Fibroblast of skin of left biceps (primary cell): Measurements from ENCODE around the gene TPCN1.
"Not testable (repeated sequence)": the region's sequence is repeated elsewhere in the genome, so short reads cannot be mapped to it uniquely, and the experiment has no call there.

Experiments used
- DNase-seq, 2 experiments: peaks; one replicate each; pipeline ENCODE4 v3.0.0-alpha.2; 2013; ENCODE audit warnings: low read depth in 2 of 2

Gene TPCN1

DNA sequence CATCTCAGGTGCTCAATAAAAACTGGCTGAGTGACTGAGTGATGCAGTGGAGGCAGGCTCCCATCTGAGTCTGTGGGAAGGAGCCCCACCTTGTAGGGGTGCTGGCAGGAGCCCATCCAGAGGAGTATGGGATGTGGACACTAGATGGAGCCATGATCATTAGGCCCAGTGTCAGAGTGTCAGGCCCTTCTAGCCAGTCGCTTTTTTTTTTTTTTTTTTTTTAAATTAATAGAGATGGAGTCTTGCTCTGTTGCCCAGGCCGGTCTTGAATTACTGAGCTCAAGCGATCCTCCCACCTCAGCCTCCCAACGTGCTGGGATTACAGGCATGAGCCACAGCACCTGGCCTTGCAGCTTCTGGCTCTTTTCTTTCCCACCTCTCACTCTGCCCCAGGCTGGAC lies 24.3 kb upstream of the TPCN1 start:
- no peak for DNase-seq

DNA sequence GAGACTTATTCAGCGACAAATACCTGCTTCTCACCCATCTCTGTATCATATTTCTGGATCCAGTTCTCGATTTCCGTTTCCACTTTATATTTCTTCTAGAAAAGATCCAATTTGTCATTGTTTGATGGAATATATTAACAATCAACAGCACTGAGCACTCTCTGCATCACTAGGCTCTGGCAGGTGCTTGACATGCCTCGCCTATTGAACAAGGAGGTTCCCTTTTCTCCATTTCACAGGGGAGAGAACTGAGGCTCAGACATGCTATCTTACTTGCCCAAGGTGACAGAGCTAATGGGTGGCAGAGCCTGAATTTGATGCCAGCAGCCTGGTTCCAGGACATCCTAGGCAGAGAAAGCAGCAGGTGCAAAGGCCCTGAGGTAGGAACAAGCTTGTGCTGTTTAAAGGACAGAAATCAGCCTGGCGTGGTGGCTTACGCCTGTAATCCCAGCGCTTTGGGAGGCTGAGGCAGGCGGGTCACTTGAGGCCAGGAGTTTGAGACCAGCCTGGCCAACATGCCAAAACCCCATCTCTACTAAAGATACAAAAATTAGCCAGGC lies 23.7 kb upstream of the TPCN1 start:
- no peak for DNase-seq

DNA sequence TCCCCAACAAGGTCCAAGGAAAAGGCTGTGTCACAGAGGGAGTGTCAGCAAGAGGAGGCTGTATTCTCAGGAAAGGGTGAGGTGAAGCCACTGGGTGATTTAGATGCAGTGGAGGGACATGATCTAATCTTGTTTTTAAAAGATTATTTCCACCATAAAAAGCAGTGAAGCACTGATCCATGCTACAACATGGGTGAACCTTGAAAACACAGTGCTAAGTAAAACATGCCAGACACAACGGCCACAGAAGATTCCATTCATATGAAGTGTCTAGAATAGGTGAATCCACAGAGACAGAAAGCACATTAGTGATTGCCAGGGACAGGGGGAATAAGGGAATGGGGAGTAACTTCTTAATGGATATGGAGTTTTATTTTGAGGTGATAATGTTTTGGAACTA lies 23.0 kb upstream of the TPCN1 start:
- no peak for DNase-seq

DNA sequence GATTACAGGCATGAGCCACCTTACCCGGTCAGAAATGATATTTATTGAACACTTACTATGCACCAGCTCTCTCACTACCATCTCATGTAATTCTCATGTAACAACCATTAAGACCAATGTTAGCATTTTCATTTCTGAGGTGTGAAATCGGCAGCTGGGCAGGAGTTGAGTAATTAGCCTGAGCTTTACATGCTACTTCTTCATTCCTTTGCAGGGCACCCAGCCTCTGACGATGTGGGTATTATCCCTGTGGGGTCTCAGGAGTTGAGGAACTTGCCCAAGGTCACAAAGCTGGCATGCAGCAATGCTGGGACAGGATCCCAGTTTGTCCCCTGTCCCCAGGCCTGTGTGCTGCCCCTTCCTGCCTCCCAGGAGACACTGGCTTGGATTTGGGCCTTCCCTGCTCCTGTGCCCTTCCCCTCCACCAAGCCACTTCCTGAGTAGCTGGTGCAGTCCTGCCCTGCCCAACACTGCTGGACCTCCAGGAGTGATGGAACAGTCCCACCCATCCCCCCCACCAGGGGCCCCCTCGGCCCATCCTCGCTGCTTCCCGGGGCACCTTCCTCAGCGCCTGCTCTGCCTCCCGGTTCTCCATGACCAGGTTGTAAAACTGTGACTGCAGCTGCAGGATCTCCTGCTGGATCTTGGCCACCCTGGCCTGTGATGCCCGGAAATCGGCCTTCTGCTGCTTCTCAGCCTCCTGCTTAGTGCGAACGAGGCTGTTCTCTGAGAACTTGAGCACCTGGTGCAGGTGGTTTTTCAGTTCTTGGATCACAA lies 21.1 kb upstream of the TPCN1 start:
- no peak for DNase-seq

DNA sequence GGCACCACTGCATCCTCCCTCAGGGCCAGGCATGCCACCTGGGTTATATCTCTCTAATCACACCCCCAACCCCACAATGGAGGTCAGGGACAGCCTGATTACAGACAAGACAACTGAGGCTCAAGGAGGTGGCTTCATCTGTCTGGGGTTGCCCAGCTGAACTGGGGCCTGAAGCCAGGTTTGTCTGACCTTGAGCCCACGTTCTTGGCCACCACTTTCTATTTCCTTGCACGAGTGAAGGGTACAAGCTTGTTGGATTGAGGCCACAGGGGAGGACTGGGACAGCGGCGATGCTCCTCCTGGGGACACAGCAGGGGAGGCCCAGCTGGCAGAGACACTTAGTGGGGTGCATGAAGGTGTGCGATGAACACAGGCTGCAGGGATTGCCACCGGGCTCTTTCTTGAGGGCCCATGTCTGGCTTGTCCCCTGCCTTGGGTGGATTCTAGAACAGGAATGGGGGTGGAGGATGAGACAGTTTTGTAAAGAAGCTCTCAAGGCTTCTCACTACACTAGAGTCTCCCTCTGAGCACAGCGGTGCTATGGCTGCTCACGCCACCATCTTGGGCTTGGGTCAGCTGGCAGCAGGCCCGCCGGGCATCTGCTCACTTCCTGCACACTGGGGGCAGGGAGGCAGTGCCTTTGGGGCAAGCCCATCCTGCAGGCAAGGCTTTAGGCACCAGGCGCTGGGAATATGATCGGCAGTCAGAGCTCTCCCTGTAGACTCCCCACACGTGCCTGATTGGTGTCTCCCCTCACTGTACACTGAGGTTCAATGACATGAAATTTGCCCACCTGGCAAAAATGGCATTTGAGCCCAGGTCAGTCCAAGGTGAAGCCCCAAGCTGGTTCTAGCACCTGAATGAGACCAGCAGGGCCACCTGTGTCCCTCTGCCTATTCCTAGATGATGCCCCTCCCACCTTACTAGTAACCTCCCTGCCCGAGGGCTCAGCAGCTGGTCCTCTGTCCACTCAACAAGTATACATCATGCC lies 19.8 kb upstream of the TPCN1 start:
- DNase-seq: no peak

DNA sequence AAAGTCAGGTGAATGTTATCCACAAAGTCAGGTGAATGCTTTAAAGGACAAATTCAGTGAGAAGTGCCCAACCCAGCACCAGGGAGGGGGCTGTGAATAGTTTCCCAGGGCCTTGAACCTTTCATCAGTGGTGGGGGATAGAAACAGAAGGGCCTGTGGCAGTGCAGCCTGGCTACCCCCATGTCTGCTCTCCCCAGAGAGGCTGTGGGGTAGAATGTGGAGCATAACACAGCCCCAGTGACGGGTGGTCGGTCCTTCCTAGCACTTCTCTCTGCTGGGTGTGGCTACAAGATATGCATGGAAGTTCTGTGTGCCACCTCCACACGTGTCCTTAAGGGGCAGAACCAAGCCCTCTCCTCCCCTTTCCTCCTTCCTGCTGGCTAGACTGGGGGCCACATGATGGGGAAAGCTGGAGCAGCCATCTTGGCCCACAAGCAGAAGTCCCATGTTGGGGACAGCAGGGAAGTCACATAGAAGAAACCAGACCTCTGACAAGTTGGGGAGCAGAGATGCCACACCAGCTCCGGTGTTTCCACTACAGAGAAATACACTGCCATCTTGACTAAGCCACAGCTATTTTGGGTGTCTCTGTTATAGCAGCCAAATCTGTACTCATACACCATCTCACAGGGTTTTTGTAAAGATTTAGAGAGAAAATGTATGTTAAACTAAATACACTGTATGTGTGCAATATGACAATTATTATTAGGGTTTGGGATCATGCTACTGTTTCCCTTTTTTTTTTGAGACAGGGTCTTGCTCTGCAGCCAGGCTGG lies 18.8 kb upstream of the TPCN1 start:
- DNase-seq: no peak

DNA sequence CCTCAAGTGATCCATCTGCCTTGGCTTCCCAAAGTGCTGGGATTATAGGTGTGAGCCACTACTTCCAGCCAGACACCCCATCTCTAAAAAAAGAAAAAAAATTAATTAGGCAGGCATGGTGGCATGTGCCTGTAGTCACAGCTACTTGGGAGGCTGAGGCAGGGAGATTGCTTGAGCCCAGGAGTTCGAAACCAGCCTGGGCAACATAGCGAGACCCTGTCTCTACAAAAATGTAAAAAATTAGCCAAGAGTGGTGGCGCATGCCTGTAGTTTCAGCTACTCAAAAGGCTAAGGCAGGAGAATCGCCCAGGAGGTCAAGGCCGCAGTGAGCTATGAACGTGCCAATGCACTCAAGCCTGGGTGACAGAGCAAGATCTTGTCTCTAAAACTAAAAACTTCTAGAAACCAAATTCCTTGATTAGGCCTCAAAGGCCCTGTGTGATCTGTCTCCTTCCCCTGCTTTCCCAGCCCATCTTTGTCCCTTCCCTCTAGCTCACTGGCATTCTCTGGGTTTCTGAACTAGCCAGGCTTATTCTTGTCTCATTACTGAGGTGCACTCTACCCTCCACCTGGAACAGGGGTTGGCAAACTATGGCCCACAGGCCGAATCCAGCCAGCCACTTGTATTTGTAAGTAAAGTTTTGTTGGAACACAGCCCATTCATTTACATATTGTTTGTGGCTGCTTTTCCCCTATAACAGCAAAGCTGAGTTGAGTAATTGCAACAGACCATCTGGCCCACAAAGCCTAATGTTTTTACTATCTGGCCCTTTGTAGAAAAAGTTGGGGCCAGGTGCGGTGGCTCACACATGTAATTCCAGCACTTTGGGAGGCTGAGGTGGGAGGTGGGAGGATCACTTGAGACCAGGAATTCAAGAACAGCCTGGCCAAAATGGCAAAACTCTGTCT lies 17.2 kb upstream of the TPCN1 start:
- no peak for DNase-seq

DNA sequence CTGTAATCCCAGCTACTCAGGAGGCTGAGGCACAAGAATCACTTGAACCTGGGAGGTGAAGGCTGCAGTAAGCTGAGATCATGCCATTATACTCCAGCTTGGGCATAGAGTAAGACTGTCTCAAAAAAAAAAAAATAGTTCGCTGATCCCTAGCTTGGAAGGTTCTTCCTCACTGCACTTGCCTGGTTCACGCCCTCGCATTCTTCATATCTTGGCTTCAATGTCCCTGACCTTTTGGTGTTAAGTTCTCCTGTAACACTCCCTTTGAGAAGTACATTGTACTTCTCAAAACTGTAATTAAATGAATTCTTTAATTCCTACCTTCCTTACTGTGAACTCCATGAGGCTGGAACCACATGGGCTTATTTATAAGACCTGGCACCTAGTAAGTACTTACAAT lies 16.5 kb upstream of the TPCN1 start:
- no peak for DNase-seq

DNA sequence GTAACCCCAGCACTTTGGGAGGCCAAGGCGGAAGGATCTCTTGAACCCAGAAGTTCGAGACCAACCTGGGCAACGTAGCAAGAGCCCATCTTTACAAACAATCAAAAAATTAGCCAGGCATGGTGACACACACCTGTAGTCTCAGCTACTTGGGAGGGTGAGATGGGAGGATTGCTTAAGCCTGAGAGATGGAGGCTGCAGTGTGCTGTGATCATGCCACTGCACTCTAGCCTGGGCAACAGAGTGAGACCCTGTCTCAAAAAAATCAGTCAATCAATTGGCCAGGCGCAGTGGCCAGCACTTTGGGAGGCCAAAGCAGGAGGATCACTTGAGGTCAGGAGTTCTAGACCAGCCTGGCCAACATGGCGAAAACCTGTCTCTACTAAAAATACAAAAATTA lies 14.5 kb upstream of the TPCN1 start:
- DNase-seq: not testable (repeated sequence)

DNA sequence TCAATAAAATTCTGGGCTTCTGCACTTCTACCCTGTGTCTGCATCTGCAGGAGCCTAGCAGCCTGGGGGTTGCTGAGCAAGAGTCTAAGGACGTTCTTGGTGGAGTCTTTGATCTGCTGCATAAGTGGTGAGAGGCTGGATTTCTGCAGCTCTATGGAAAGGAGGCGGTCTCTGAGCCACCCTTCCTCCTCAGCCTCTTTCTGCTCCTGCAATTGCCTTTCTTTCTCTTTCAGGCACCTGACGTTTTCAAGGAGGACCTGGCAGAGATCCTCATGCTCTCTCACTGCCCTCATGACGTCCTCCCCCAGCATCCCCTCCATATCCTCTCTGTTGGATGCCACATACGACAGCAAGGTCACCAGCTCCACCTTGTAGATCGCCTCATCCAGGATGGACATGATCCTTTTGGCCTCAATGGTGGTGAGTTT lies 13.6 kb upstream of the TPCN1 start:
- no peak for DNase-seq

DNA sequence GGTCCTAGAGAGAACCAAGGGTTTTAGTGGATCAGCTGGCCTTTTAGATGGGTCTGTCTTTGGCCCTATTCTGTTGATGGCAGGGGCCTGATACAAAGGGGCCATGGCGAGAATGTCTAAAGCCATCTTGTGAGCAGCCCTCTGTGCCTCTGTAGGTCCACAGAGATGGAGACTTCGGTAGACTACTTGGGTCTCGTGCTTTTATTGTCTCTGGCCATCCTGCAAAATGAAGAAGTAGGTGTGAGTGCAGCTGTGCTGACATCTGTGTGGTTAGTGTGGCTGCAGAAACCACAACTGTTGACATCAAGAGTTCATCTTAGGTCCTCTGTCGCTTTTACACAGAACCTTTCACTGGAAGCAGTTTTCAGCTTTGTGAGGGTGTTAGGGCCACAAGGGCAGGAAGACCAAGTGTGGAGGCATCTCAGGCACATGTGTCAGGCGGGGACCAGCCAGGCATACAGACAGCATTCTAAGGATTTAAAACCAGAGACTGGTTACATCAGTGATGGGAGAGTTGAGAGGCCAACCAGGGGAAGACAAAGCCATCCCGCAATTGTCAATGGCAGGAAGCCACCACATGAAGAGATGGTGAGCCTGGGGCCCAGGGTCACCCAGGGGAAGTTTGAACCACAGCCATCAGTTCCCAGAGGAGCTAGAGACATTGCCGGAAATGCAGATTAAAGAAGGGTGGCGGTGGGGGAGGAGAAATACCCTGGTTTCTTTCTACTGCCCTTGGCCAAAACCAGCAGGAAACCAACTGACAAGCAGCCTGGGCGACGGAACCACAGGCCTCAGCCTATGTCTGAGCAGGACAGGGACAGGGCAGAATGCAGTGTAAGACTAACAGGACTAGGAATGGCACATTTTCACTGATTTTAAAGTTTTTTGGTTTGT lies 13.0 kb upstream of the TPCN1 start:
- no peak for DNase-seq

DNA sequence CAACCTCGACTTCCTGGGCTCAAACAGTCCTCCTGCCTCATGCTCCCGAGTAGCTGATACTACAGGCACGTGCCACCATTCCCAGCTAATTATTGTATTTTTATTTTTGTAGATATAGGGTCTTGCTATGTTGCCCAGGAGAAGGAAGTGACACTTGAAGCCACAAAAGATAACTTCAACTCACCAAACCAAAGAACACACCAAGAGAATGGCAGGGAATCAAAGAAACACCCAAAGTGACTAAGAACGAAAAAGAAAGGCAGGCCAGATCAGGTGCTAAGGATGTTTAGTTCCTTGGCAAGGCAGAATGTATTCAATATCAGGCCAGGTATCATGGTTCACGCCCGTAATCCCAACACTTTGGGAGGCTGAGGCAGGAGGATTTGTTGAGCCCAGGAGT lies 10.1 kb upstream of the TPCN1 start:
- DNase-seq: no peak

DNA sequence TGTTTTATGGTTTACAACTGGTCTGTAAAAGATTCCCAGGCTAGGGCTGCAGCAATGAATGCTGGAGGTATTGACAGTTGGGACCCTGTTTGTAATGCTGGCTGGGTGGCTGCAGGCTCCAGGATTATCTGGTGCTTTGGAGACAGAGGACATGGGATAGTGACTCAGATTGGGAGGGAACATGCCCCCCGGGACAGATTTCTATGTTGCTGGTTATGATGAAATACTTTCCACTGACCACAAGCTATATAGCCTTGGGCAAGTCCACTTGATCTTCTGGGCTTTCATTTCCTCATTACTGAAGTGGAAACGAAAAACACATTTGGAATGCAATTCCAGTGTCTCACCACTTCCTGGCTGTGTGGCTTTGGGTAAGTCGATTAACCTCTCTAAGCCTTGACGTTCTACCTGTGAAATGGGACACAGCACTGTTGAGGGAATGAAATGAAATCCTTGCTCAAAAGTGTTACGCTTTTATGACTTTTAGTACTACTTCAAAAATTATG lies 6.3 kb upstream of the TPCN1 start:
- DNase-seq: peak; percentile 86 to 88

DNA sequence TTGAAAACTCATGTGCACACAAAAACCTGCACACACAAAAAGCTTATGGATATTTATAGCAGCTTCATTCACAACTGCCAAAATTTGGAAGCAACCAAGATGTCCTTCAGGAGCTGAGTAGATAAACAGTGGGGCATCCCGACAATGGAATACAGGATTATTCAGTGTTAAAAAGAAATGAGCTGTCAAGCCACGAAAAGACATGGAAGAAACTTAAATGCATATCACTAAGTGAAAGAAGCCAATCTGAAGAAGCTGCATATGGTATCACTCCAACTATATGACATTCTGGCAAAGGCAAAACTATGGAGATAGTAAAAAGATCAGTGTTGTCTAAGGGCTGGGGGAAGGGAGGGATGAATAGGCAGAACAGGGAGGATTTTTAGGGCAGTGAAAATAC lies 5.2 kb upstream of the TPCN1 start:
- no peak for DNase-seq

DNA sequence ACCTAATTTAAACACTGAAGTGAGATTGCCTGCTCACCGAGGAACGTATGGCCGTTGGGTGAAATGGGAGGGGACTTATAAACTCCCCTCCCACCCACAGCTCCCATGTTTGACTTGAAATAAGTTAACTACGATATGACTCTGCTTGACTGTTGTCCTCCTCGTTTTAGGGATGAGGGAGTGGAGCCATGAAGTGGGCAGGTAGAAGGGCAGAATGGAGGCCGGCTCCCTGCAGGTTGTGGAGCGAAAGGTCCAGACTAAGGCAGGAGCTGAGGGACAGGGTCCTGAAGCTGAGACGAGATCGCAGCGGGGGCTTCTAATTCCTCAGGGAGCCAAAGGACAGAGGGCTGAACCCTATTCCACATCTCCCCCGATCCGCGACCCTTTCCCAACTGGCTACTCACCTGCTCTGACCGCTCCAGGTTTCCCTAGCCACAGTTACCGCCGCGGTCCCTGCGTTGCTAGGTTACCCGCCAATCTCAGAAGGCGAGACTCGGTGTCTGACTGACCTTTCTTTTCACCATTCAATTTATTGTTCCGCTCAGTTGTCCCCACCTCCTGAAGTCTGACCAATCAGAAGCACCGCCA lies 577 bp upstream of the TPCN1 start:
- no peak for DNase-seq

DNA sequence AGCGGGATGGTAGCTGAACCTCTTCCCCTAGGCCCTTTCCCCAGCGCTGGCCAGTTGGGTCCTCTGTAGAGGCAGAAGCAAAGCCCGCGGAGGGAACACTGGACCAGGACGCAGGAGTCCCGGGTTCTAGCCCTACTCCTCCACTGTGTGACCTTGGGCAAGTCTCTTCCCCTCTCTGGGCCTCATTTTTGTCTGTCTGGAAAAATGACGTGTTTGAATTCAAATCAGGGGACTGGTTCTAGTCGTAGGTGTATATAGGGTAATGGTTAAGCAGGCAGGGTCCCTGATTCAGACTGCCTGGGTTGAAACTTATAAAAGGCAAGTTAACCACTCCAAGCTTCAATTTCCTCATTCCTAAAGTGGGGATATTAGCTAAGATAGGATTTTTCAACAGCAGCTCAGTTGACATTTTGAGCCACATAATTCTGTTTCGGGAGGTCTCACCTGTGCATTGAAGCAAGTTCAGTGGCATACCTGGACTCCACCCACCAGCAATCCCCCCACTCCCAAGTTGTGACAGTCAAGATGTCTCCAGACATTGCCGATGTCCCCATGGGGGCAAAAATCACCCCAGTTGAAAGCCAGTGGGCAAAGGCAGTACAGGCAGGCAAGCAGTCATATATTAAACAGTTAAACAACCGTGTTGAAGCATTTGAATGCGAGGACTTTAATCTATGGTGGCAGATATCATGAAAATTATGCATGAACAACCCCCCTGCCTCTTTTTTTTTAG lies 899 bp downstream of the TPCN1 start:
- no peak for DNase-seq

DNA sequence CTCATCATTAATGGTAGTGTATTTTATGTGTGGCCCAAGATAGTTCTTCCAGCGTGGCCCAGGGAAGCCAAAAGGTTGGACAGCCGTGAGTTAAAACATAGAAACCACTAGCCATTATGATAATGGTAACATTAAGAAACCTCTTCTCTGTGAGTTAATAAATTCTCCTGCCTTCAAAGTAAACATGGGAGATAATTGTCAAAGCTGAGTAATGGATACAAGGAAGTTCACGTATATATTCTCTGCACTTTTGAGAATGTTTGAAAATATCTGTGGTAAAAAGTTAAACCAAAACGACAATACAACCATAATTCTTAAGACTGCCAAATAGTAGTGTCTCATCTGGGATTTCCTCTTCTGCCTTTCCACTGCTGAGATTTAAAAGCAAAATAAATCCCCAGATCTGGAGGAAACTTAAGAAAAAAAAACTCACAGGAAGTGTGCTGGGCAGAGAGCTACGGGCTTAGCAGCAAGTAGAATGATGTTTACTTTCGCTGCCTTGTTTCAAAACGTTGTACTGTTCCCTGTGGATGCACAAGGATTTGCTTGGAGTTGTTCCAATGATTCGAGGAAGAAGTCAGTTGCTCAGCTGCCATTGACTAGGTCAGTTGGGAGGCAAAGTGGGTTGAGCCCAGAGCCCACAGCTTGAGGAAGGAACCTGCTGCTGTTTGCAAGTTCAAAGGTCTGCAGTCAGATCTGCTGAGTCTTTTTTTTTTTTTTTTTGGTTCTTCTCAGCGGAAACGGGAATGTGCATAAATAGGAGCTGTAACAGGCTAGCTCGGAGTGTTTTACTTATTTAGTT lies 1.7 kb downstream of the TPCN1 start:
- DNase-seq: peak in 1 of 2 experiments; percentile 62

DNA sequence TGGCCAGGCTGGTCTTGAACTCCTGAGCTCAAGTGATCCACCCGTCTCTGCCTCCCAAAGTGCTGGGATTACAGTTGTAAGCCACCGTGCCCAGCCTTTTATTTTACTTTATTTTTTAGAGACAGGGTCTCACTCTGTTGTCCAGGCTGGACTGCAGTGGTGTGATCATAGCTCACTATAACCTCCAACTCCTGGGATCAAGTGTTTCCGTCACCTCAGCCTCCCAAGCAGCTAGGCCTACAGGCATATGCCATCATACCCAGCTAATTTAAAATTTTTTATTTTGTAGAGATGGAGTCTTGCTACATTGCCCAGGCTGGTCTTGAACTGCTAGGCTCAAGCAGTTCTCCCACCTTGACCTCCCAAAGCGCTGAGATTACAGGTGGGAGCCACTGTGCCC lies 3.7 kb downstream of the TPCN1 start:
- DNase-seq: no peak
